ENCODE data around the gene BLOC1S1.

The BLOC1S1 gene

DNA sequence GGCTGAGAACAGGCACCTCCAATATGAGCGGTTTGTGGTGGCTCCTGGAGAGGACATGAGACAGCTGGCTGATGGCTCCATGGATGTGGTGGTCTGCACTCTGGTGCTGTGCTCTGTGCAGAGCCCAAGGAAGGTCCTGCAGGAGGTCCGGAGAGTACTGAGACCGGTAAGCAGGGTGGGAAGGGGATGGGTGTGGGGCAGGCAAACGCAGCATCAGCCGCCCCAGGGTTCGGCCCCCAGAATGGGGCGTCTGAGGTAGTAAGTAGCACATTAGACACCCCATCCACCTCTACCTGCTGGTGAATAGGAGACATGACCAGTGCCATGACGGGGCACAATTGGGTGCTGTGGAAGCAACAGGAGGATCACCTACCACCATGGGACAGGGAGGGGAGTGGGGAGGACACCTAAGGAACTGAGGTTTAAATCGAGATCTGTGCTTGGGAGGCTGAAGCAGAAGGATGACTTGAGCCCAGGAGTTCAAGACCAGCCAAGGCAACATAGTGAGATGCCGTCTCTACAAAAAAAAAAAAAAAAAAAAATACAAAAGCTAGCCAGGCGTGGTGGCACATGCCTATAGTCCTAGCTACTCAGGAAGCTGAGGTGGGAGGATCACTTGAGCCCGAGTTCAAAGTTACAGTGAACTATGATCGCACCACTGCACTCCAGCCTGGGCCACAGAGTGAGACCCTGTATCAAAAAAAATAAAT, 33.6 kb upstream of the BLOC1S1 start:
- TF ChIP-seq ZBTB7A (IDR thresholded peaks at IDR 0.05; ENCODE audit: low read depth), result no peak
- no peak for TF ChIP-seq TCF12 (IDR thresholded peaks at IDR 0.05; ENCODE audit: low read depth)

DNA sequence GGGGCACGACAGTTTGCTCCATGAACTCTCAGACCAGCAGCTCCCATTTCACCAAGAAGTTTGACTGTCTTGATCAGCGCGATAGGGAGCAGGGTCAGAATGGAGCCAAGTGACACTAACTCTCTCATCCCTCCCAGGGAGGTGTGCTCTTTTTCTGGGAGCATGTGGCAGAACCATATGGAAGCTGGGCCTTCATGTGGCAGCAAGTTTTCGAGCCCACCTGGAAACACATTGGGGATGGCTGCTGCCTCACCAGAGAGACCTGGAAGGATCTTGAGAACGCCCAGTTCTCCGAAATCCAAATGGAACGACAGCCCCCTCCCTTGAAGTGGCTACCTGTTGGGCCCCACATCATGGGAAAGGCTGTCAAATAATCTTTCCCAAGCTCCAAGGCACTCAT, 32.2 kb upstream of the BLOC1S1 start:
- no peak for TF ChIP-seq RAD21 (IDR thresholded peaks at IDR 0.05; ENCODE audit: low read depth)
- TF ChIP-seq CREB1 (IDR thresholded peaks at IDR 0.05; ENCODE audit: low read depth), result no peak
- TF ChIP-seq TCF12 (IDR thresholded peaks at IDR 0.05; ENCODE audit: low read depth), result no peak
- TF ChIP-seq, protein P1, sequence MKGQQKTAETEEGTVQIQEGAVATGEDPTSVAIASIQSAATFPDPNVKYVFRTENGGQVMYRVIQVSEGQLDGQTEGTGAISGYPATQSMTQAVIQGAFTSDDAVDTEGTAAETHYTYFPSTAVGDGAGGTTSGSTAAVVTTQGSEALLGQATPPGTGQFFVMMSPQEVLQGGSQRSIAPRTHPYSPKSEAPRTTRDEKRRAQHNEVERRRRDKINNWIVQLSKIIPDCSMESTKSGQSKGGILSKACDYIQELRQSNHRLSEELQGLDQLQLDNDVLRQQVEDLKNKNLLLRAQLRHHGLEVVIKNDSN (IDR thresholded peaks at IDR 0.05), result no peak
- no peak for TF ChIP-seq TEAD4 (IDR thresholded peaks at IDR 0.05)
- TF ChIP-seq NFIC (IDR thresholded peaks at IDR 0.05), result no peak
- no peak for TF ChIP-seq ZBTB7A (IDR thresholded peaks at IDR 0.05; ENCODE audit: low read depth)
- TF ChIP-seq FOXM1 (IDR thresholded peaks at IDR 0.05; ENCODE audit: borderline replicate concordance, low read depth), result no peak
- TF ChIP-seq, protein P2, sequence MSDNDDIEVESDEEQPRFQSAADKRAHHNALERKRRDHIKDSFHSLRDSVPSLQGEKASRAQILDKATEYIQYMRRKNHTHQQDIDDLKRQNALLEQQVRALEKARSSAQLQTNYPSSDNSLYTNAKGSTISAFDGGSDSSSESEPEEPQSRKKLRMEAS (IDR thresholded peaks at IDR 0.05), result no peak
- no peak for TF ChIP-seq EGR1 (IDR thresholded peaks at IDR 0.05)
- no peak for TF ChIP-seq EP300 (IDR thresholded peaks at IDR 0.05; ENCODE audit: borderline replicate concordance)
- no peak for TF ChIP-seq CEBPB (IDR thresholded peaks at IDR 0.05)
- no peak for TF ChIP-seq YY1 (IDR thresholded peaks at IDR 0.05; ENCODE audit: low read depth)
- no peak for TF ChIP-seq TAF1 (IDR thresholded peaks at IDR 0.05; ENCODE audit: low read depth)

DNA sequence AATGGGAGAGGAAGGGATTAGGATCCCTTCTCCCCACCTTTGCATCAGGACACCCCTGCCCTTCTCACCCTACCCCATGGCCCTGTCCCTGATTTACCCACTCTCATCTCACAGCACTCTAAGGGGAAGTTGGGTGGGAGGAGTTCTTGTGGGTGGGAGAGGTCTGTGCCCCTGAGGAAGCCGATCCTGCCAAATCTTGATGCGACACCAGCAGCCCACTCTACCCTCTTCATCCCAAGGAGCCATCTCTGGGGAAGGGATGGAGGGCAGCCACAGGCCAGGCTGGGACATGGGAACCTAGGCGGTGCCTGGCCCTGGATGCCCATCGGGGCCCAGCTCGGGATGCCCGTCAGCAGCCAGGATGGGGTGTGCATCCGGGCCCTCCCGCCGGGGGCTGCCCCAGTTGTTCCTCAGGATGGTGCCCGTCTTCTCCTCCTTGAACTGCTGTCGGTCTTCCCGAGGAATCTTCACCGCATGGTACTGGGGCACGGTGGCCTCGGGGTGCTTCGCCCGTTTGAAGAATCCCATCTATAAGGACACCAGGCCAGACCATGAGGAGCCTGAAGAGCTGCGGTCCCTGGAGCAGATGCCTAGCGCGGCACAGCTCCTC, 31.0 kb upstream of the BLOC1S1 start:
- no peak for TF ChIP-seq FOXM1 (IDR thresholded peaks at IDR 0.05; ENCODE audit: borderline replicate concordance, low read depth)
- TF ChIP-seq RAD21 (IDR thresholded peaks at IDR 0.05; ENCODE audit: low read depth), result no peak
- TF ChIP-seq CEBPB (IDR thresholded peaks at IDR 0.05), result no peak
- TF ChIP-seq, protein P3, sequence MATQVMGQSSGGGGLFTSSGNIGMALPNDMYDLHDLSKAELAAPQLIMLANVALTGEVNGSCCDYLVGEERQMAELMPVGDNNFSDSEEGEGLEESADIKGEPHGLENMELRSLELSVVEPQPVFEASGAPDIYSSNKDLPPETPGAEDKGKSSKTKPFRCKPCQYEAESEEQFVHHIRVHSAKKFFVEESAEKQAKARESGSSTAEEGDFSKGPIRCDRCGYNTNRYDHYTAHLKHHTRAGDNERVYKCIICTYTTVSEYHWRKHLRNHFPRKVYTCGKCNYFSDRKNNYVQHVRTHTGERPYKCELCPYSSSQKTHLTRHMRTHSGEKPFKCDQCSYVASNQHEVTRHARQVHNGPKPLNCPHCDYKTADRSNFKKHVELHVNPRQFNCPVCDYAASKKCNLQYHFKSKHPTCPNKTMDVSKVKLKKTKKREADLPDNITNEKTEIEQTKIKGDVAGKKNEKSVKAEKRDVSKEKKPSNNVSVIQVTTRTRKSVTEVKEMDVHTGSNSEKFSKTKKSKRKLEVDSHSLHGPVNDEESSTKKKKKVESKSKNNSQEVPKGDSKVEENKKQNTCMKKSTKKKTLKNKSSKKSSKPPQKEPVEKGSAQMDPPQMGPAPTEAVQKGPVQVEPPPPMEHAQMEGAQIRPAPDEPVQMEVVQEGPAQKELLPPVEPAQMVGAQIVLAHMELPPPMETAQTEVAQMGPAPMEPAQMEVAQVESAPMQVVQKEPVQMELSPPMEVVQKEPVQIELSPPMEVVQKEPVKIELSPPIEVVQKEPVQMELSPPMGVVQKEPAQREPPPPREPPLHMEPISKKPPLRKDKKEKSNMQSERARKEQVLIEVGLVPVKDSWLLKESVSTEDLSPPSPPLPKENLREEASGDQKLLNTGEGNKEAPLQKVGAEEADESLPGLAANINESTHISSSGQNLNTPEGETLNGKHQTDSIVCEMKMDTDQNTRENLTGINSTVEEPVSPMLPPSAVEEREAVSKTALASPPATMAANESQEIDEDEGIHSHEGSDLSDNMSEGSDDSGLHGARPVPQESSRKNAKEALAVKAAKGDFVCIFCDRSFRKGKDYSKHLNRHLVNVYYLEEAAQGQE (IDR thresholded peaks at IDR 0.05; ENCODE audit: low read depth), result no peak
- no peak for TF ChIP-seq CREB1 (IDR thresholded peaks at IDR 0.05; ENCODE audit: low read depth)
- TF ChIP-seq, protein P1 (IDR thresholded peaks at IDR 0.05), result no peak
- TF ChIP-seq YY1 (IDR thresholded peaks at IDR 0.05; ENCODE audit: low read depth), result no peak
- no peak for TF ChIP-seq TEAD4 (IDR thresholded peaks at IDR 0.05)
- no peak for TF ChIP-seq TAF1 (IDR thresholded peaks at IDR 0.05; ENCODE audit: low read depth)
- TF ChIP-seq EP300 (IDR thresholded peaks at IDR 0.05; ENCODE audit: borderline replicate concordance), result no peak
- no peak for TF ChIP-seq EGR1 (IDR thresholded peaks at IDR 0.05)
- TF ChIP-seq, protein P2 (IDR thresholded peaks at IDR 0.05), result no peak
- TF ChIP-seq NFIC (IDR thresholded peaks at IDR 0.05), result no peak

DNA sequence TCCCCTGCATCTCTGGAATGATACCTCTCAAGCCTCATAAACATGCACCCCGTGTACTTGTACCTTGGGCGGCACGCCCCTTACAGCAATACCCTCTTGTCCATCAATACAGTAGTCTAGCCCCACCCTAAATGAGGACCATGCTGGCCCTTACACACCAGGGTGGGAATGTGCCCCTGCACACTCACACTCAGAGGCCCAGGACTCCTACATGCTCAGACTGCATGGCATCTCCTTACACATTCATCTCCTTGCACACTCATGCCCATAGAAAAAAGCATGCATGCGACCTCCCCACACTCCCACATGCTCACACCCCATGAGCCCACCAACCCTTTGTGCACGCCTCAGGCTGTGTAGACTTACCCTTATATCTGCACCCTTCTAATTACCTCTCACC, 30.2 kb upstream of the BLOC1S1 start:
- TF ChIP-seq TAF1 (IDR thresholded peaks at IDR 0.05; ENCODE audit: low read depth) (no peak), CEBPB (IDR thresholded peaks at IDR 0.05) (no peak), EGR1 (IDR thresholded peaks at IDR 0.05) (no peak), ZBTB7A (IDR thresholded peaks at IDR 0.05; ENCODE audit: low read depth) (no peak), TCF12 (IDR thresholded peaks at IDR 0.05; ENCODE audit: low read depth) (no peak), EP300 (IDR thresholded peaks at IDR 0.05; ENCODE audit: borderline replicate concordance) (no peak)

DNA sequence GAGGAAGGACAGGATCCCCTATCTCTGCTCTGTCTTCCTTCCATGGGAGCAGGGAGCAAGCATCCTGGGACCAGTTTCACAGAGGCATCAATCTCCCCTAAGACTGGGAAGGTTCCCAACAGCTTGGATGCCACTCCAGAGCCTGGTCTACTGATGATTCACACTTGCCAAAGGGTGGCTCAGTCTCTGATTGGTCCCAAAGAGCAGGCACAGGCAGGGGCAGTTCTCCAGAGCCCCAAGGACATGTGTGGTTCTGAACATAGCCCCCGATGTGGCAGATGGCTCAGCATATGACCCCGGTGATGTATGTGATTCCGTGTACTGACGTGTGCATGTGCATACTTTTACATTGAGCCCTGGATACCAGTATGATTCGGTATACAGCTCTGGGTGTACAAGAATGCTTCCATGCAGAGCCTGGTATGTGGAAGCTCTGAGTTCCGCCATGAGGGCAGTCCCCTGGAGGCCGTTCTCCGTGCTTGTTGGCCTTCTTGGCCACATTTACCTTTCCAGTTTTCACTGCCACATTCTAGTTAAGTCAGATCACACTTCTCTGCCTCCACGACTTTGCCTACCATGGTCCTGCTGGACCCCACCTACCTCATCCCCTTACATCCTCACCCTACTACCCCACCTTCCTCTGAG, 29.4 kb upstream of the BLOC1S1 start:
- TF ChIP-seq YY1 (IDR thresholded peaks at IDR 0.05; ENCODE audit: low read depth) (no peak), EP300 (IDR thresholded peaks at IDR 0.05; ENCODE audit: borderline replicate concordance) (no peak), RAD21 (IDR thresholded peaks at IDR 0.05; ENCODE audit: low read depth) (no peak), TAF1 (IDR thresholded peaks at IDR 0.05; ENCODE audit: low read depth) (no peak)
- TF ChIP-seq, protein P3 (IDR thresholded peaks at IDR 0.05; ENCODE audit: low read depth), result no peak

DNA sequence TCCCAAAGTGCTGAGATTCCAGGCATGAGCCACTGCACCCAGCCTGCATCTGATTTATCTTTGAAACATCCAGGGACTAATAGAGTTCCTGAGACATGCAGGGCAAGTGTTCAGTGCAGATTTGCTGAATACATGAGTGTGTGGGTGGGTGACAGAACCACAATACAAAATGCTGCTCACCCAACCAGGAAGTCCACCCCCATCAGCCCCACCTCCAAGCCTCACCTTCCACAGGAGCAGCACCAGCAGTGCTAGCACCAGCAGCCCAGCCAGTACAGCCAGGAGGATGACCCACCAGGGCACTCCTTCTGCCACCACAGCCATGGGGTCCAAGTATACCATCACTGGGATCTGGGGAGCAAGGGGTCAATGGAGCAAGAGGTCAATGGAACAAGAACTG, 28.1 kb upstream of the BLOC1S1 start:
- TF ChIP-seq EGR1 (IDR thresholded peaks at IDR 0.05), result peak; percentile 40; the same call in 1 of the 2 replicates
- TF ChIP-seq, protein P2 (IDR thresholded peaks at IDR 0.05), result no peak

Measured in Ishikawa (cell line).